Measurements from ENCODE around the gene PPP2R5E.

Gene PPP2R5E

DNA sequence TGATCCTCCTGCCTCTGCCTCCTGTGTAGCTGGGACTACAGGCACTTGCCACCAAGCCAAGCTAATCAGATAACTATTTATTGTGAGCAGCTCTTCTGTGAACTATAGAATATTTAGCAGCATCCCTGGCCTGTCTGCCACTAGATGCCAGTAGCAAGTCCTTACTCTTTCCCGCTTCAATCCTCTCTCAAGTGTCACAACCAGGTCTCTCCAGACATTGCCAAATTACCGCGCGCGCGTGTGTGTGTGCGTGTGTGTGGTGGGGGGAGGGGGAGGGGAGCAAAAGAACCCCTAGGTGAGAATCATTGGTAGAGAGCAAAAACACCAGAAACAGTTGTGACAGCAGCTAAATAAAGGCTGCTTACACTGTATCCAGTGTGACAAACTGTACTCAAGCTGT is 49.9 kb downstream of the PPP2R5E start:
- Histone ChIP-seq H3K27ac (ENCODE audit: low read length) (no peak overlapping the region), H3K9me3 (ENCODE audit: control insufficient read depth, insufficient read depth, low read length) (no peaks in the 10 kb centered on the region), H3K4me3 (ENCODE audit: low read length) (no peak overlapping the region)

DNA sequence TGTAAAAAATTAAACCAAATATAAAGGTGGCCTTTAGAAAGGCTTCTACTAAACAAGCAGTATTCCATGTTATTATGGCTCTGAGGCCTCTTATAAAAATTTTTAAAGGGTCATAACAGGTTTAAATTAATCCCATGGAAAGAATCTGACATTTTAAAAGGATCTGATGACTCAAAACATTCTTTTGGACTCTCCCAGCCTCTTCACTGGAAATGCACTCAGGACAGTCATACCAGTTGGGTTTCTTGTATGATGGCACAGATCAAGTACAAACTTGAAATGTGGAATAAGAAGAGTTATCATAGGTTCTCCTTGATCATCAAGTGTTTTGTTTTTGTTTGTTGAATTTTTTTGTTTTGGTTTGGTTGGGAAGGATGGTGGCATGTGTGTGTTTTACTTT is 50.8 kb downstream of the PPP2R5E start:
- Histone ChIP-seq H3K27me3 (ENCODE audit: control insufficient read depth, insufficient read depth, low read length) (no peaks in the 10 kb centered on the region), H3K4me3 (ENCODE audit: low read length) (no peak overlapping the region), H3K4me1 (ENCODE audit: control insufficient read depth, insufficient read depth, low read length) (peaks cover 3% of the 10 kb centered on the region; the same call in 1 of the 2 replicates), H3K9me3 (ENCODE audit: control insufficient read depth, insufficient read depth, low read length) (no peaks in the 10 kb centered on the region), H3K36me3 (ENCODE audit: control insufficient read depth, insufficient read depth, low read length) (no peaks in the 10 kb centered on the region), H3K27ac (ENCODE audit: low read length) (no peak overlapping the region)
- no peak for DNase-seq (ENCODE audit: low read depth, low spot score)

More for the DNA sequence above, 49.9 kb downstream of the PPP2R5E start:
- H3K4me1 ChIP-seq (ENCODE audit: control insufficient read depth, insufficient read depth, low read length), result peaks cover 3% of the 10 kb centered on the region; the same call in 1 of the 2 replicates
- DNase-seq (ENCODE audit: low read depth, low spot score), result no peak
- H3K27me3 ChIP-seq (ENCODE audit: control insufficient read depth, insufficient read depth, low read length), result no peaks in the 10 kb centered on the region
- WGBS (ENCODE audit: insufficient coverage, insufficient read length), result no CpG with 5 or more reads among the region's 7 CpGs
- H3K36me3 ChIP-seq (ENCODE audit: control insufficient read depth, insufficient read depth, low read length), result no peaks in the 10 kb centered on the region

DNA sequence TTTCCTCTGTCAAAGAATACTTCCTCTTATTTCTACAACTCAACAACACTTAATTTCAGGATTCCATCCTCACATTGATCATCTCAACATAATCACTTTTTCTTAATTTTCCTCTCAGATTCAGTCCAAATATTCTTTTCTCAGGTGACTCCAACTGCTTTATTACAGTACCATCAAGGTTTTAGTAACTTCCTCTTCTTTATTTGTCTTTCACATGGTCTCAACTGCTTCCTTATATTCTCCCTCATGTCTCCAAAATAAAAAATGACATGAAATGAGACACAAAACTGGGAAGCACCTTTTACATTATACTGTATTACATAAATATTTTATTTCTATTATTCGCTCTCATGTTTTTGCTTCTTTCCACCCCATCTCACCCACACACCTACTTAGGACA is 55.5 kb downstream of the PPP2R5E start:
- DNase-seq (ENCODE audit: low read depth, low spot score), result no peak
- H3K36me3 ChIP-seq (ENCODE audit: control insufficient read depth, insufficient read depth, low read length), result no peaks in the 10 kb centered on the region
- H3K9me3 ChIP-seq (ENCODE audit: control insufficient read depth, insufficient read depth, low read length), result no peaks in the 10 kb centered on the region
- H3K27me3 ChIP-seq (ENCODE audit: control insufficient read depth, insufficient read depth, low read length), result no peaks in the 10 kb centered on the region
- WGBS (ENCODE audit: insufficient coverage, insufficient read length), result no CpG with 5 or more reads among the region's 1 CpG
- H3K27ac ChIP-seq (ENCODE audit: low read length), result no peak overlapping the region
- H3K4me1 ChIP-seq (ENCODE audit: control insufficient read depth, insufficient read depth, low read length), result peaks cover 1% of the 10 kb centered on the region; the same call in 1 of the 2 replicates
- H3K4me3 ChIP-seq (ENCODE audit: low read length), result no peak overlapping the region

DNA sequence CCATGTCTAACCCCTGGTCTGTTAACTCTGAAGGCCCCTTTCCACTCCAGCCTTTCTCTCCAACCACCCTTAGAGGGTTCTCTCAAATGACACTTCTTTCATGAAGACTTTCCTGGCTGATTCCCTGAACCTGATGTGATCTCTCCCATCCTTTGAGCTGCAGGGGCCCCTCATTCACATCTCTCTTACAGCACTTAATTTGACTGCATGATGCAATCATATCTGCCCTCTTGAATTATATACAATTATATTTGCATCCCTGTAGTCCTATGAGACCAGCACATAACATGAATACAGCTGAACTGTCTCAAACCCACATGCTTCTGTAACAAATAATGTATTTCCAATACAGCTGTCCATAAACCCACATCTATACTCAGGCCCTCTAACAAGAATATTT is 56.4 kb downstream of the PPP2R5E start:
- no peaks in the 10 kb centered on the region for H3K4me1 ChIP-seq (ENCODE audit: control insufficient read depth, insufficient read depth, low read length)
- no peaks in the 10 kb centered on the region for H3K27me3 ChIP-seq (ENCODE audit: control insufficient read depth, insufficient read depth, low read length)

DNA sequence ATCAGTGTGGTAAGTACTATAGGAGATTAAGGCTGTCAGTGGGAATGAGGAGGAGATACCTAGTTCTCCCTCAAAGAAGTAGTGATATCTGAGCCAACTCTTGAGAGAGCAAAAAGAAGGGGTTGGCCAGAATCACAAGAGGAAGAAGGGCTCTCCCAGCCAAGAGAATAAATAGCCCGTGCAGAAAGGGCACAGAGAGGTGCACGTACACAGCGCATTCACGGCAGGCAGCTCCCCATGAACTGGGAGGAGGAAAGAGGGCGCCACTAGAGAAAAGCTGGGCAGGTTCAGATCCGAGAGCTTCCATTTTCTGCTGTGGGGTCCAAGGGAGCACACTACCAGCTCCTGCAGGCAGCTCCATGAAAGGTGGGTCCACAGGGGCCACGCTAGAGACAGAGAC is 59.9 kb downstream of the PPP2R5E start:
- Histone ChIP-seq H3K36me3 (ENCODE audit: control insufficient read depth, insufficient read depth, low read length) (no peaks in the 10 kb centered on the region), H3K27me3 (ENCODE audit: control insufficient read depth, insufficient read depth, low read length) (no peaks in the 10 kb centered on the region), H3K27ac (ENCODE audit: low read length) (no peak overlapping the region), H3K4me1 (ENCODE audit: control insufficient read depth, insufficient read depth, low read length) (no peaks in the 10 kb centered on the region), H3K9me3 (ENCODE audit: control insufficient read depth, insufficient read depth, low read length) (no peaks in the 10 kb centered on the region), H3K4me3 (ENCODE audit: low read length) (no peak overlapping the region)
- no peak for DNase-seq (ENCODE audit: low read depth, low spot score)
- WGBS (ENCODE audit: insufficient coverage, insufficient read length), result no CpG with 5 or more reads among the region's 7 CpGs

More for the DNA sequence above, 56.4 kb downstream of the PPP2R5E start:
- Histone ChIP-seq H3K27ac (ENCODE audit: low read length) (no peak overlapping the region), H3K36me3 (ENCODE audit: control insufficient read depth, insufficient read depth, low read length) (no peaks in the 10 kb centered on the region), H3K9me3 (ENCODE audit: control insufficient read depth, insufficient read depth, low read length) (no peaks in the 10 kb centered on the region), H3K4me3 (ENCODE audit: low read length) (no peak overlapping the region)
- no peak for DNase-seq (ENCODE audit: low read depth, low spot score)

DNA sequence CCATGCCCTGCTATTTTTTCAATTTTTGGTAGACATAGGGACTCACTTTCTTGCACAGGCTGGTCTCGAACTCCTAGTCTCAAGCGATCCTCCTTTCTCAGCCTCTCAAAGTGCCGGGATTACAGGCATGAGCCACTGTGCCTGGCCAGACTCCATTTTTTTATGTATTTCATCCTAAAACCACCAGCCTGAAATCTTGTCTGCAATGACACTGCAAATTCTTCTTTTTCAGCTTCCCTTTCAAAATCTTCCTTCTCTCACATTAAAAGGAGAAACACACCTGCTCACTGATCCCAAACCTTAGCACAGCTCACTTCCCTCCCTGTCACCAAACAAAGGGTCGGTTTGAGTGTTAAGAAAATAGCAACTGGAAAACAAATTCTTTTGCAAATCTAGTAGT is 62.6 kb downstream of the PPP2R5E start:
- no peaks in the 10 kb centered on the region for H3K4me1 ChIP-seq (ENCODE audit: control insufficient read depth, insufficient read depth, low read length)
- H3K9me3 ChIP-seq (ENCODE audit: control insufficient read depth, insufficient read depth, low read length), result no peaks in the 10 kb centered on the region
- H3K4me3 ChIP-seq (ENCODE audit: low read length), result no peak overlapping the region
- no peak for DNase-seq (ENCODE audit: low read depth, low spot score)
- WGBS (ENCODE audit: insufficient coverage, insufficient read length), result no CpG with 5 or more reads among the region's 4 CpGs
- no peaks in the 10 kb centered on the region for H3K36me3 ChIP-seq (ENCODE audit: control insufficient read depth, insufficient read depth, low read length)
- no peak overlapping the region for H3K27ac ChIP-seq (ENCODE audit: low read length)
- H3K27me3 ChIP-seq (ENCODE audit: control insufficient read depth, insufficient read depth, low read length), result no peaks in the 10 kb centered on the region

DNA sequence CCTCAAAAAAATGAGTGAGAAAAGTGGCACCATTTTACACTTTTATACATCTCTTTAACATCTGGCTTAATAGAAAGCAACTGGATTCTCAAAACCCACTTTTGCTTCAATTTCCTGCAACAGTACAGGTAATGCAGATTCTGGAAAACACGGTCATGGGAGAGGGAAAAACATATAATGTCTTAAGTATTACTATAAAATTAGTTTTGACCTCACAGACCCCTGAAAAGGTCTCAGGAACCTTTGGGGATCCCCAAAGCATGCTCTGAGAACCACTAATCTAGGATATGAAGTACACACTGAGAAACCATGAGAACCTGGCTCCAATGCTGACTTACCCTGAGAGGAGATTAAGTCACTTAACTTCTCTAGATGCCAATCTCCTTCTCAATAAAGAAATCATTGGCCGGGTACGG is 64.7 kb downstream of the PPP2R5E start:
- no peaks in the 10 kb centered on the region for H3K4me1 ChIP-seq (ENCODE audit: control insufficient read depth, insufficient read depth, low read length)
- H3K4me3 ChIP-seq (ENCODE audit: low read length), result no peak overlapping the region
- no peaks in the 10 kb centered on the region for H3K36me3 ChIP-seq (ENCODE audit: control insufficient read depth, insufficient read depth, low read length)
- WGBS (ENCODE audit: insufficient coverage, insufficient read length), result no CpG with 5 or more reads among the region's 3 CpGs
- no peak overlapping the region for H3K27ac ChIP-seq (ENCODE audit: low read length)
- no peaks in the 10 kb centered on the region for H3K27me3 ChIP-seq (ENCODE audit: control insufficient read depth, insufficient read depth, low read length)
- DNase-seq (ENCODE audit: low read depth, low spot score), result no peak
- H3K9me3 ChIP-seq (ENCODE audit: control insufficient read depth, insufficient read depth, low read length), result no peaks in the 10 kb centered on the region

DNA sequence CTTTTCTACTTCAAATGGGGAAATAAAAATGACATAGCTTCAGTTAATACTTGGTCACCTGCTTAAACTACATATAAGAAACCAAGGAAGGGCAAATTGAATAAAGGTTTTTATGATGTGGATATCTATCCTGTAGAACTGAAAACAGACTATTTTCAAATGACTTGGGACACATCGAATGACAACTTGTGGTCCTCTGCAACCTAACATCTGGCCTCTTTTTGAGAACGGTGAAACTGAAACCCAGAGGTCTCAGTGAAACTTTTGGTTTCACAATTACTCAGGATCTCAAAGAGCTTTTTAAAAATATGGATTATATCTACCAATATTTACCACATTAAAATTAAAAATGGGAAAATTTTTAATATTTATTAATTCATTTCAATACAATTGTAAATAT is 65.2 kb downstream of the PPP2R5E start:
- no CpG with 5 or more reads among the region's 2 CpGs for WGBS (ENCODE audit: insufficient coverage, insufficient read length)
- Histone ChIP-seq H3K4me3 (ENCODE audit: low read length) (no peak overlapping the region), H3K36me3 (ENCODE audit: control insufficient read depth, insufficient read depth, low read length) (no peaks in the 10 kb centered on the region), H3K4me1 (ENCODE audit: control insufficient read depth, insufficient read depth, low read length) (no peaks in the 10 kb centered on the region), H3K9me3 (ENCODE audit: control insufficient read depth, insufficient read depth, low read length) (no peaks in the 10 kb centered on the region), H3K27ac (ENCODE audit: low read length) (no peak overlapping the region), H3K27me3 (ENCODE audit: control insufficient read depth, insufficient read depth, low read length) (no peaks in the 10 kb centered on the region)
- no peak for DNase-seq (ENCODE audit: low read depth, low spot score)

DNA sequence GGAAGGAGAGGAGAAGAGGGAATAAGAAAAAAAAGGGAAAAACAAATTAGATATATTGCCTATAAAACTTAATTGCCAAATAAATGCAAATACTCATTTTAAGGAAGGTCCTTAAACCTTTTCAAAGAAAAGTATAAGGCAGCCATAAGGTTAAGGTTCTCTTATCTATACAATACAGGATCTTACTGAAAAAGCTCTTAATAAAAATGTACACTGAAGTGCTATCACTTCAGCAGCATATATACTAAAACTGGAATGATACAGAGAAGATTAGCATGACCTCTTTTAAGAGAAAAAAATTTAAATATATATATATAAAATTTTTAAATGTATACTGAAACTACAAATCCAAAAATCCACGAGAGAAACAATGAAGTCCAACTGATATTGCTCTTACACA is 65.6 kb downstream of the PPP2R5E start:
- Histone ChIP-seq H3K4me3 (ENCODE audit: low read length) (no peak overlapping the region), H3K36me3 (ENCODE audit: control insufficient read depth, insufficient read depth, low read length) (no peaks in the 10 kb centered on the region), H3K27me3 (ENCODE audit: control insufficient read depth, insufficient read depth, low read length) (no peaks in the 10 kb centered on the region), H3K9me3 (ENCODE audit: control insufficient read depth, insufficient read depth, low read length) (no peaks in the 10 kb centered on the region), H3K27ac (ENCODE audit: low read length) (no peak overlapping the region), H3K4me1 (ENCODE audit: control insufficient read depth, insufficient read depth, low read length) (peaks cover 2% of the 10 kb centered on the region; the same call in 1 of the 2 replicates)
- WGBS (ENCODE audit: insufficient coverage, insufficient read length), result no CpG with 5 or more reads among the region's 1 CpG
- no peak for DNase-seq (ENCODE audit: low read depth, low spot score)

DNA sequence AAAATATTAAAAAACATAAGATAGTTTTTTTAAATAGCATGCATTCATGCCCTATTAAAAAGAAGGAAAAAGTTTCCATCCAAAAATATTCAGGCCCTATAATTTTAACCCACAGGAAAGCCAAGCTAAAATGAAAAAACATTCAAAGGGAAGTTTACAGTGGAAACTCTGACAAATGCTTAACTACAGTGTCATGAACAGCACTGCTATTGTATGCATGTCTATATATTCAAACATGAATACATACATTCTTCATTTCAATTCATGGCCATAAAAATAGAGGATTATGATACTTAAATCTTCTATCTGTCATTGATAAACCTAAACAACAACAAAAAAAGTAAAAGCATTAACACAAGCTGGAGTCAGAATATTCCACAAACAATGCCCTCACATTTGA is 67.4 kb downstream of the PPP2R5E start:
- Histone ChIP-seq H3K27me3 (ENCODE audit: control insufficient read depth, insufficient read depth, low read length) (no peaks in the 10 kb centered on the region), H3K4me3 (ENCODE audit: low read length) (no peak overlapping the region), H3K36me3 (ENCODE audit: control insufficient read depth, insufficient read depth, low read length) (no peaks in the 10 kb centered on the region), H3K27ac (ENCODE audit: low read length) (no peak overlapping the region), H3K9me3 (ENCODE audit: control insufficient read depth, insufficient read depth, low read length) (no peaks in the 10 kb centered on the region), H3K4me1 (ENCODE audit: control insufficient read depth, insufficient read depth, low read length) (peaks cover 2% of the 10 kb centered on the region; the same call in 1 of the 2 replicates)
- no peak for DNase-seq (ENCODE audit: low read depth, low spot score)

DNA sequence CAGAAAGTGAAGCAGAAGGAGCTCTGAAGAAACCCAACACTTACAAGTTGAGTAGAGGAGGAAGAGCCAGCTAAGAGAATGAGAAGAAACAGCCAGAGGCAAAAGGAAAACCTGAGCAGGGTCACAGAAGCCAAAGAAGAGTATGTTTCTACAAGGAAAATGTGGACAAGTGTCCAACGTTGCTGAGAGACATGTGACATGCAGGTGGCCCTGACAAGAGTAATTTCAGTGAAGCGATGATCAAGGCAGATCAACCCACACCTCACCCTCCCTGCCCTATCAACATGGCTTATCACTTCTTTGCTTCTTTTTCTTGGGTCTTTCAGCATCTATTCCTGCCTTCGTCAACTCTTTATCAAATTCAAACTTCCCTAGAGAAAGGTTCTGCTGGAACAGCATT is 68.3 kb downstream of the PPP2R5E start:
- H3K4me3 ChIP-seq (ENCODE audit: low read length), result no peak overlapping the region
- no peaks in the 10 kb centered on the region for H3K36me3 ChIP-seq (ENCODE audit: control insufficient read depth, insufficient read depth, low read length)
- no peaks in the 10 kb centered on the region for H3K9me3 ChIP-seq (ENCODE audit: control insufficient read depth, insufficient read depth, low read length)
- H3K27me3 ChIP-seq (ENCODE audit: control insufficient read depth, insufficient read depth, low read length), result no peaks in the 10 kb centered on the region
- no peak overlapping the region for H3K27ac ChIP-seq (ENCODE audit: low read length)
- H3K4me1 ChIP-seq (ENCODE audit: control insufficient read depth, insufficient read depth, low read length), result peaks cover 2% of the 10 kb centered on the region; the same call in 1 of the 2 replicates
- no CpG with 5 or more reads among the region's 3 CpGs for WGBS (ENCODE audit: insufficient coverage, insufficient read length)
- no peak for DNase-seq (ENCODE audit: low read depth, low spot score)

Measured in iPS DF 6.9 (cell line).